CD14-positive monocyte (primary cell): ENCODE results near the gene DNAJB5. TPM values are rescaled to one million over a fixed set of nuclear protein-coding genes. Genes with fewer than 3 reads are reported as not detected.
A peak's percentile ranks its signal among the peaks of the same experiment; 100 is the strongest.
"Not testable (repeated sequence)": the region's sequence is repeated elsewhere in the genome, so short reads cannot be mapped to it uniquely, and the experiment has no call there.

ENCODE experiments used
- DNase-seq, 3 donors: peaks; one replicate each; pipeline ENCODE4 v3.0.0-alpha.2; 2011 to 2022
- H2AFZ ChIP-seq: 2 replicates; pipeline ENCODE4 v1.6.0; 2012; ENCODE audit warnings: mild to moderate bottlenecking, low read depth, low read length, inconsistent platforms; ENCODE audit not compliant: insufficient read depth, poor library complexity, severe bottlenecking
- H3K27ac ChIP-seq, 2 donors: 1 replicate in 1 of 2; 2 replicates in 1 of 2; pipeline ENCODE4 v1.5.1; 2012 to 2013; ENCODE audit warnings: low read length in 2 of 2, control low read depth in 1 of 2, inconsistent platforms in 1 of 2, low read depth in 1 of 2, mild to moderate bottlenecking in 1 of 2
- H3K27me3 ChIP-seq, 2 donors: one replicate each; pipeline versions ENCODE4 v1.6.0 to v1.6.1; 2011 to 2013; ENCODE audit warnings: low read length in 2 of 2; ENCODE audit not compliant: control insufficient read depth in 2 of 2, insufficient read depth in 2 of 2
- H3K36me3 ChIP-seq, 2 donors: replicated peaks in 1 of 2; 1 replicate in 1 of 2; 2 replicates in 1 of 2; pipeline versions ENCODE4 v1.5.1 to v1.6.1; 2012 to 2013; ENCODE audit warnings: low read length in 2 of 2, control low read depth in 1 of 2, inconsistent platforms in 1 of 2, mild to moderate bottlenecking in 1 of 2; ENCODE audit not compliant: insufficient read depth in 2 of 2, control insufficient read depth in 1 of 2
- H3K4me1 ChIP-seq, 2 donors: 1 replicate in 1 of 2; 2 replicates in 1 of 2; pipeline versions ENCODE4 v1.5.1 to v1.6.1; 2012 to 2013; ENCODE audit warnings: low read length in 2 of 2, control low read depth in 1 of 2, inconsistent platforms in 1 of 2, mild to moderate bottlenecking in 1 of 2, moderate library complexity in 1 of 2; ENCODE audit not compliant: insufficient read depth in 2 of 2, control insufficient read depth in 1 of 2
- H3K4me2 ChIP-seq: replicated peaks from 2 replicates; pipeline ENCODE3; 2012; ENCODE audit warnings: low read length, moderate library complexity, mild to moderate bottlenecking; ENCODE audit not compliant: poor library complexity, severe bottlenecking; ENCODE audit errors: extremely low read depth
- H3K4me3 ChIP-seq, 3 experiments: fragments of 200-600 bp in 1 of 3; sonication (generic) in 1 of 3; replicated peaks in 1 of 3; 1 replicate in 2 of 3; 2 replicates in 1 of 3; pipeline ENCODE4 v1.5.1; 2011 to 2013; ENCODE audit warnings: low read length in 3 of 3, mild to moderate bottlenecking in 3 of 3, control low read depth in 2 of 3, low read depth in 2 of 3, inconsistent platforms in 1 of 3, moderate library complexity in 1 of 3
- H3K79me2 ChIP-seq: 2 replicates; pipeline ENCODE4 v1.6.0; 2012; ENCODE audit warnings: mild to moderate bottlenecking, control low read depth, inconsistent platforms, low read length, moderate library complexity; ENCODE audit not compliant: insufficient read depth
- H3K9ac ChIP-seq: 2 replicates; pipeline ENCODE4 v1.6.0; 2017; ENCODE audit warnings: low read length, mild to moderate bottlenecking; ENCODE audit not compliant: insufficient read depth, poor library complexity, severe bottlenecking
- H3K9me3 ChIP-seq, 2 donors: replicated peaks in 1 of 2; 1 replicate in 1 of 2; 2 replicates in 1 of 2; pipeline versions ENCODE4 v1.5.1 to v1.6.1; 2012 to 2013; ENCODE audit warnings: low read length in 2 of 2, control low read depth in 1 of 2; ENCODE audit not compliant: control insufficient read depth in 1 of 2, insufficient read depth in 1 of 2
- H4K20me1 ChIP-seq: 2 replicates; pipeline ENCODE4 v1.6.0; 2012; ENCODE audit warnings: mild to moderate bottlenecking, low read length, control low read depth, moderate library complexity; ENCODE audit not compliant: insufficient read depth
- H3K27ac Mint-ChIP-seq, 7 donors: one replicate each; pipeline ENCODE4 v1.8.0; 2020; ENCODE audit warnings: mild to moderate bottlenecking in 7 of 7, mixed read lengths in 7 of 7, moderate library complexity in 6 of 7, inconsistent platforms in 2 of 7
- H3K27me3 Mint-ChIP-seq, 3 donors: one replicate each; pipeline ENCODE4 v1.8.0; 2021 to 2022; ENCODE audit warnings: low read depth in 3 of 3, mild to moderate bottlenecking in 3 of 3, mixed read lengths in 3 of 3, moderate library complexity in 3 of 3, inconsistent platforms in 1 of 3
- H3K36me3 Mint-ChIP-seq, 2 donors: one replicate each; pipeline ENCODE4 v1.8.0; 2020; ENCODE audit warnings: mixed read lengths in 2 of 2, inconsistent platforms in 1 of 2, mild to moderate bottlenecking in 1 of 2
- H3K4me1 Mint-ChIP-seq: one replicate; pipeline ENCODE4 v1.8.0; 2020; ENCODE audit warnings: mild to moderate bottlenecking, mixed read lengths
- H3K4me3 Mint-ChIP-seq, 2 donors: one replicate each; pipeline ENCODE4 v1.8.0; 2020; ENCODE audit warnings: mild to moderate bottlenecking in 2 of 2, mixed read lengths in 2 of 2, moderate library complexity in 1 of 2
- H3K9me3 Mint-ChIP-seq, 7 donors: one replicate each; pipeline ENCODE4 v1.8.0; 2020 to 2022; ENCODE audit warnings: mixed read lengths in 7 of 7, mild to moderate bottlenecking in 6 of 7, moderate library complexity in 6 of 7, inconsistent platforms in 2 of 7
- CTCF ChIP-seq: fragments of 200-600 bp; IDR thresholded peaks from one replicate; pipeline ENCODE4 v1.8.0; 2022; ENCODE audit warnings: antibody characterized with exemption, mild to moderate bottlenecking
- WGBS: methylation state at CpG from one replicate; pipeline ENCODE4 v1.1.5; 2013; ENCODE audit warnings: missing lambda C conversion rate; ENCODE audit not compliant: insufficient coverage; 5-methylcytosine and 5-hydroxymethylcytosine counted together
- intact Hi-C, 2 donors: fragments of 100-400 bp; cut with micrococcal nuclease; formaldehyde crosslinking; loops; one replicate each; pipeline versions ENCODE4 v1.15.0 to v1.15.1; 2023
- polyA minus RNA-seq: library from RNA; depleted of rRNA, polyadenylated mRNA; stranded (reverse); fragments of >200 nt; gene quantifications from 2 replicates; pipeline ENCODE4 v1.2.3, GENCODE V29; 2012
- polyA plus RNA-seq, 3 donors: library from polyadenylated mRNA; depleted of rRNA in 1 of 3; unstranded in 2 of 3; stranded (reverse) in 1 of 3; fragments of 300-500 nt in 2 of 3; fragments of >200 nt in 1 of 3; fragmentation: Illumina TruSeq in 2 of 3; gene quantifications; 1 replicate in 2 of 3; 2 replicates in 1 of 3; pipeline ENCODE4 v1.2.3, GENCODE V29; 2012 to 2021
- total RNA-seq, 12 experiments: library from RNA in 1 of 12; stranded (reverse) in 1 of 12; fragments of 120-200 nt in 1 of 12; gene quantifications; one replicate each; pipeline ENCODE4 v1.2.4 and lab custom pipeline; 2013 to 2026; ENCODE audit warnings: mixed read lengths in 6 of 12, inconsistent platforms in 1 of 12

Gene DNAJB5
- total RNA-seq (2013), result 1.2 TPM
- polyA plus RNA-seq (1 to 10 TPM in 1 of 3 donors, under 1 TPM in 2; 0.66 to 1.9 (median 0.84) TPM), polyA minus RNA-seq (2.1 and 3.7 TPM in 2 replicates), total RNA-seq (lab: John Stamatoyannopoulos, UW) (11.8 to 41.7 (median 21.9) reads per million in 11 experiments)

GRCh38 chr9:34989003-34989945 is at the start of gene DNAJB5:
DNAJB5 (plus strand) TSS chr9:34989745; CDS start chr9:34990631, 886 bp downstream.
- H3K9me3 Mint-ChIP-seq, result peaks cover 0 to 2% (median 0%) of the 10 kb centered on the region in 7 donors
- peak within 1 kb of the TSS; percentile 92 to 96 for H3K4me3 Mint-ChIP-seq
- peak within 1 kb of the TSS; percentile 11 to 83 for H3K27ac ChIP-seq
- peaks cover 45 to 60% of the 10 kb centered on the region in 2 donors for H3K4me1 ChIP-seq
- H3K4me3 ChIP-seq, result peak within 1 kb of the TSS; percentile 71 to 86 (median 80)
- H3K79me2 ChIP-seq, result no peaks in the 10 kb centered on the region
- peaks cover 0 to 10% of the 10 kb centered on the region in 2 donors for H3K27me3 ChIP-seq
- H3K4me1 Mint-ChIP-seq, result peaks cover 67% of the 10 kb centered on the region
- peak; percentile 99 for DNase-seq
- peak within 1 kb of the TSS; percentile 79 to 97 (median 95) for H3K27ac Mint-ChIP-seq
- H3K9me3 ChIP-seq, result no peaks in the 10 kb centered on the region
- no peaks in the 10 kb centered on the region for H4K20me1 ChIP-seq
- peak within 1 kb of the TSS; percentile 92 for H2AFZ ChIP-seq
- H3K36me3 ChIP-seq, result no peaks in the 10 kb centered on the region
- H3K9ac ChIP-seq, result peak within 1 kb of the TSS; percentile 74
- peaks cover 0 to 5% of the 10 kb centered on the region in 2 donors for H3K36me3 Mint-ChIP-seq
- H3K4me2 ChIP-seq, result peak within 1 kb of the TSS; percentile 97
- WGBS, result 0% methylated on average over 51 of the region's 65 CpGs
- TF ChIP-seq CTCF, result no peak
- peaks cover 8 to 28% (median 24%) of the 10 kb centered on the region in 3 donors for H3K27me3 Mint-ChIP-seq
- intact Hi-C loops, result loop anchor here (2.0 to 10.0 kb wide), 3 partner anchors 86 to 324 kb away; partner anchors contain the start of genes ATOSB (in 1 of the 2), CCL27 (in 1 of the 2), FANCG (in 1 of the 2) and VCP (in 1 of the 2)

- H3K4me1 ChIP-seq, H3K4me1 Mint-ChIP-seq, H3K27ac Mint-ChIP-seq, H3K27ac ChIP-seq, H4K20me1 ChIP-seq, H3K4me3 ChIP-seq, H3K4me2 ChIP-seq, H3K9me3 Mint-ChIP-seq, H3K36me3 Mint-ChIP-seq, H3K27me3 ChIP-seq, DNase-seq, H3K9me3 ChIP-seq, H3K79me2 ChIP-seq, intact Hi-C loops, H3K36me3 ChIP-seq, H3K27me3 Mint-ChIP-seq, H2AFZ ChIP-seq, H3K9ac ChIP-seq, H3K4me3 Mint-ChIP-seq: not testable (repeated sequence)
These were observed 49.6 kb upstream of the DNAJB5 start for GRCh38 chr9:34939989-34940388.
